Stimulated activated CD4-positive, alpha-beta T cell treated with anti-CD3 and anti-CD28 coated beads, Interleukin-12 subunit alpha, Interleukin-12 subunit beta, amount 100 ng/mL, for 48 hours (primary cell): ENCODE results near the gene NT5C1A.

Experiments
- DNase-seq, 3 donors: peaks; one replicate each; pipeline ENCODE4 v3.0.0-alpha.2; 2020; ENCODE audit warnings: low read depth in 2 of 3, low spot score in 1 of 3

The NT5C1A gene

DNA sequence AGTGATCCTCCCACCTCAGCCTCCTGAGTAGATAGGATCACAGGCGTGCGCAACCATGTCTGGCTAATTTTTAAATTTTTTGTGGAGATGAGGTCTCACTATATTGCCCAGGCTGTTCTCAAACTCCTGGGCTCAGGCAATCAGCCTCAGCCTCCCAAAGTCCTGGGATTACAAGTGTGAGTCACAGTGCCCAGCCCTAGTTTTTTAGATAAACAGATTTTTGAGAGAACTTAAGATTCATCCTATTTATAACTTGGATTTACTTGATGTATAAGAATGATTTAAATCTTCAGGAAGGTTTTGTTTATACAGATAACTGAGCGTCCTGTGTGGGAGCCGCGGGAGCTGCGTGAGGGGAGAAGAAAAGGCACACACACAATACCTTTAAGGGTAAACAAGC lies 58.7 kb downstream of the NT5C1A start:
- DNase-seq = no peak

DNA sequence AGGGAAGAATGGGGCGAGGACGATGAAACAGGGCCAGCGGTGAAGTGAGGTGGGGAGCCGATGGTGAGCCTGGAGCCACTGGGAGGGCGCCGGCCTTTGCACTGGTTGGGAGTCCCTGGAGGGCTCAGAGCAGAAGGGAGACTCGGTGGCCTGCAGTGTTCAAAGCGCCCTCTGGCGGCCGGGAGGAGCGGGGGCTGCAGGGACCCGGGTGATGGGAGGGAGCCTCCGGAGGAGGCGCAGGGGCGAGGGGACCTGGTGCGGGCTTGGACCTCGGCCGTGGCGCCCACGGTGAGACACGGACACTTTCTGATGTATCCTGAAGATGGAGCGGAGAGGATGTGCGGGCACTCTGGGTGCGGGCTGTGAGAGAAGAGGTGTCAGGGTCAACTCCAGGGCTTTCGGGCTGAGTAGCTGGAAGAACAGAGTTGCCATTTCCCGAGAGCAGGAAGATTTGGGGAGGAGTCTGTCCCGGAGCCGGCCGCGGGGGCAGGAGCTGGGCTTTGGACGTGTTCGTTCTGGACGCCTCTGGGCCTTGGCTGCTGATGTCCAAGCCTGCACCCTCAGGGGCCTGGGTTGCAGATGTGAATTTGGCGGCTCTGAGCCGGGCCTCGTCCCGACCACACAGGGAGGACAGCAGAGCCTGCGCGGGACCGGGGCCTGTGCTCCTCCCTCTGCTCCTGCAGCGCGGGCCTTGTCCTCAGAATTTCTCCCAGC lies 62.1 kb downstream of the NT5C1A start:
- peak; percentile 70 to 82 (median 79) for DNase-seq
